ENCODE data around the gene WNK2.
A peak's percentile ranks its signal among the peaks of the same experiment; 100 is the strongest.
"Not testable (repeated sequence)": the region's sequence is repeated elsewhere in the genome, so short reads cannot be mapped to it uniquely, and the experiment has no call there.

The WNK2 gene

DNA sequence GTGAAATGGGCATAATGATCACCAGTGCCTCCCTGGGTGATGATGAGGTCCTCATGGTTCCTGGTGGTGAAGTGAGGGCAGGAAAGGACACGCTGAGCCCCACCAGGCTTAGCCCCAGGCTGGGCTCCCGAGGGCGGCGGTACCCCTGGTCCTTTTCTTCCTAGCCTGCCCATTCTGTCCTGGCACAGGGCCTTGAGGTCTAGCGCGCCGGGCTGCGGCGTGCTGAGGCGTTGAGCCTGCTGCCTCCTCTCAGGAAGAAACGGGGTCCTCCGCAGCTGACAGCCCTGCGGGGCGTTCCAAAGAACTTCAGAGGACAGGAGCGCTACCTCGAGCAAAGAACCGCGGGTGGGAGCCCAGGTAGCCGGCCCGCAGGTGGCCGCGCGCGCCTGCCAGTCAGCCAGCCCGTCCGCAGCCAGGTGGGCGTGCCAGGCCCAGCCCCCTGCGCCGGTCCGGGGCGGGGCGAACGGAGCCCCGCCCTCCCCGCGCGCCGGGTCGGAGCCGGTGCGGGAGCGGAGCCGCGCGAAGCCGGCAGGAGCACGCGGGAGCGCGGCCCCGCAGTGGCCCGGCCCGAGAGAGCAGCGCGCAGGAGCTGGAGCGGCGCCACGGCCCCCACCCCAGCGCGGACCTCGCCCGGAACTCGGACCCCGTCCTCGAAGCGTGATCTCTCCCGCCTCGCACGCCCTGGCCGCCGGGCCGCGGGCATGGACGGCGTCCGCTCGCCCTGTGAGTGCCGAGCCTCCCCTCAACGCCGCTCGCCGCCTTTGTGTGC is at the start of gene WNK2:
TSS of gene WNK2 (plus strand) at position 477 of the 769 bp plus-strand sequence. CDS start 791 bp downstream, outside the sequence.
- no peak for DNase-seq (ENCODE audit: low spot score)

DNA sequence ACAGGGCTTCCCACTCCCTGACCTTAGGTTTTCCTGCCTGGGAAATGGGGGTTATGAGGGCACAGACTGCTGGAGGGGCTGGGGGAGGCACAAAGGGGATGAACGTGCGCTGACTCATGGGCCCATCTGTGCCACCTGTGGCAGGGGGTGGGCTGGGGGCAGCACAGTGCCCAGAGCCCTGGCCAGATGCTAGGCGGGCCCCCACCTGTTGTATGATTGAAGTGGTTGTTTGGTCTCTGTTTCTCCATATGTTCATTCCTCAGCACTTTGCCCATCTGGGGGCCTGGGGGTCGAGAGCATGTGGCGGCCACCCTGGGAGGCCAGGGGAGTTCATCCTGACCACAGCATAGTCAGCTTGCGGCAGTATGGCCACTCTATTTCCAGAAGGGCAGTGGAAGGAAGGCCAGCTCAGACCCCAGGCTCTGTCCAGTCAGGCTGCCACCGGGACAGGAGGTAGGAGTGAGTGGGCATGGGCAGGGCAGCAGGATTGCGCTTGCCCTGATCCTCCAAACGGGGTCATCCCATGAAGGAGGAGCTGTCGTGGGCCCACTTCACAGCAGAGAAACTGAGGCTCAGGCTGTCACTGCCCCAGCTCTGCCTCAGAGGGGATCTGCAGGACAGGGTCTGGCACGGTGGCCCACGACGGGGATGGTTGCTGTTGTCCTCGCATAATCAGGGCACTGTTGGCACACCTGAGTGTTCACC is 49.0 kb upstream of the WNK2 start:
- no peak for DNase-seq (ENCODE audit: low spot score)

DNA sequence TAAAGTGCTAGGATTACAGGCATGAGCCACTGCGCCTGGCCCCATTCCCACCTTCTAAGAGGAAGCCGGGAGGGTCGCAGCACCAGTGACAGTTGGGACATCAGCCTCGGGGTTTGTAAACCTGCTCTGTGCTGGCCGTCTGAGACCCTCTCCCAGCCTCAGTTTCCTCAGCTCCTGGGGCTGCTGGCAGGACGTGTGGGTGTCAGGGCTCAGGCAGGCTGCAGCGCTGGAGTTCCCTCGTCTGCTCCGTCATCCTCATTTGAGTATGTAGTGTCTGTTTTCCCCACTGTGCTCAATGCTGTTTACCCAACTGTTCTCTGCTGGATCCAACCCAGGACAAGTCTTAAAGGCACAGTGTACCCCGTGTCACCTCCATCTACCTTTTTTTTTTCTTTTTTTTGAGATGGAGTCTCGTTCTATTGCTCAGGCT is 47.9 kb upstream of the WNK2 start:
- DNase-seq (ENCODE audit: low spot score): peak; percentile 59

DNA sequence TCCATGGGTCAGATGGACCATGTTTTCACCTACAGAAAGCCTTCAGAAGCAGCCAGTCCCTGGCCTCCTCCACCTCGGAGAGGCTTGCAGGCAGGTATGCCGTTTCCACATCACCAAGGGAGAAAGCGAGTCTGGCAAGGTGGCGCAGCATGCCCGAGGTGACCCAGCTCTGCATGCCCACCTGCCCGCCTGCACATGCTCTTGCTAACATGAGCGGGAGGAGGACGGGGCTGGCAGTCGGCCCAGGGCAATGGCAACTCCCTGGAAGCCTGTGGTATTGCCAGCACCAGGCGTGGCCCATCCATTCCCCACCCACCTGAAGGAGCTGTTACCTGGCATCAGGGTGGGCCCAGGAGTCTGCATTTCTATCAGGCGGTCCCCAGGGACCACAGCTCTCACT is 46.6 kb upstream of the WNK2 start:
- no peak for DNase-seq (ENCODE audit: low spot score)

DNA sequence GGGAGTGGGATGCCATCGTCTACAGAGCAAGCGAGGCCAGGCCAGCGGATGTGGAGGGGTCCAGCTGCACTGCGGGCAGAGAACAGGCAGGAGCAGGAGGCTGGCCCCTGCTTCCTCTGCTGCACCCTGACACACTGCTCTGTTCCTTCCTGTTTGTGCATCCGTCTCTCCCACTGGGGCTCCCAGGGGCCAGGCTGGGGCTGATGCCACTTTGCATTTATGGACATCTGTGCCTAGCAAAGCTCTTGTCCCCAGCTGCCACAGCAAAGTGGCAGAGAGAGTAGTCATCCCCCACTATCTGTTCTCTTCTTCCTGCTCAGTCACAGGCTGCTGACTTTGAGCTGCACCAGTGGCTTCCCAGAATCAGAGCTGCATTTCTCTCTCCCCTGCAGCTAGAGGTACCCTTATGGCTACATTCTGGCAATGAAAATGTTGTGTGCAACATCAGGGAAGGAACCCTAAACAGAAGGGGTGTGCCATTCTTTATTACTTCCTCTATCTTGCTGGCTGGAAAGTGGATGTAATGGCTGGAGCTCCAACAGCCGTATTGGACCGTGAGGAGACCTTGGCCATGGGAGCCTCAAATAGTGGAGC is 45.7 kb upstream of the WNK2 start:
- DNase-seq (ENCODE audit: low spot score): no peak

DNA sequence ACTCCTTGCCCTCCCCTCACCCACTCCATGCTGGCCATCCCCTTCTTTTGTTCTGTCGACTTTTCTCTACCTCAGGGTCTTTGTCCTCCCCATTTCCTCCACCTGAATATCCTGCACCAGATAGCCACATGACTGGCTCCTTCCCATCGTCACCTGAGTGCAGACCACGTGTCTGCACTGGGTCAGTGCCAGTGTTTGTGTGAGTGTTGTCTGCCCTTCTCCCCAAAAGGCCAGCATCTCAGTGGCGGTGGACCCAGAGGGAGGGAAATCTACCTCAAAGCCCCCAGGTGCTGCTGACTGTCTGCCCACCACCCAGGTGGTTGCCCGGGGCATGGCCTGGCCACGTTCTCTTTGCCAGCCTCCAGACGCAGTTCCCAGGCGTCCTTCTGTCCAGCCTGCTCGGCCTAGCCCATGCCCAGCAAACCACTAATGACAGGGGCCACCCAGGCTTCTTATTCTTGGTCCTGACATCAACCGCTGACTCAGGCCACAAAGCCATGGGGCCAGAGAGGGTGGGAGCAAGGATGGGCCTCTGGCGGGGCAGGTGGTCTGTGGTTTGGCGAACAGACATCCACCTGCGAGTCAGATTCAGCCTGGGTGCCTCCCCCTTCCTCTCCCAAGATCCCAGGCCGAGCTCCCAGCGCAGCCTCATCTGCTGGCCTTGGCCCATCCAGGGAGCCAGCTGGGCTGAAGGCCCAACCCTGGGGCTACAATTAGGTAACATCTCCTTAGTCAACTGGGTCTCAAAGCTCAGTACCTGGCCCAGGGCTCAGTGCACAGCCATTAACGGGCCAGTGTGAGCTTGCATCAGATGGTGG is 44.4 kb upstream of the WNK2 start:
- no peak for DNase-seq (ENCODE audit: low spot score)

DNA sequence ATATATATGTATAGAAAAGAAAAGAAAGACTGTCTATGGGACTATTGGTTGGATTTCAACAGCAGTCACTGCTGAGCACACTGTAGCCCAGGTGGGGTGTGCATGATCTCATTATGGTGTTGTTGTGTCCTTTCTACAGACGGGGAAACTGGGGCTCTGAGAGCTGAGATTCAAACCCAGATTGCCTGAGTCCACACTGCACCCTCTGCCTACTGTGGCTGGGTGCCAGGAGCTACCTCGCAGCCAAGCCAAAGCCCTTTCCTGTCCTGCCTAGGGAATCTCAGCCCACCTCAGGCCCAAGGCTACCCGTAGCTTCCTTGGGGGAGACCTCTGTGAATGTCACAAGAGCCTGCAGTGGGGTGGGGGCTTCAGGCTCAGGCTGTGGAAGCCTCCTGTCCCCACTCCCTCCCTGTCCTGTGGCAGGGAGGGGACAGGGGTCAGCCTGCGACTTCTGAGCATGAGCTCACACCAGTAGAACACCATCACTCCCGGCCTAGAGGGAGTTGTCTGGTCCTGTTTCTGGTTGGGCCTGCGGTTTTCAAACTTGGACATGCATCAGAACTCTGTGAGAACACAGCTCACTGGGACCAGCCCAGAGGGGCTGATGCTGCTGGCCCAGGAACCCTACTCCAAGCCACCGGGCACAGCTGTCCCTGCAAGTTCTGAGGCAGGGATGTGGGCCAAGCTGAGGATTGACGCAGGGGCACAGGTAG is 42.0 kb upstream of the WNK2 start:
- DNase-seq (ENCODE audit: low spot score): no peak

DNA sequence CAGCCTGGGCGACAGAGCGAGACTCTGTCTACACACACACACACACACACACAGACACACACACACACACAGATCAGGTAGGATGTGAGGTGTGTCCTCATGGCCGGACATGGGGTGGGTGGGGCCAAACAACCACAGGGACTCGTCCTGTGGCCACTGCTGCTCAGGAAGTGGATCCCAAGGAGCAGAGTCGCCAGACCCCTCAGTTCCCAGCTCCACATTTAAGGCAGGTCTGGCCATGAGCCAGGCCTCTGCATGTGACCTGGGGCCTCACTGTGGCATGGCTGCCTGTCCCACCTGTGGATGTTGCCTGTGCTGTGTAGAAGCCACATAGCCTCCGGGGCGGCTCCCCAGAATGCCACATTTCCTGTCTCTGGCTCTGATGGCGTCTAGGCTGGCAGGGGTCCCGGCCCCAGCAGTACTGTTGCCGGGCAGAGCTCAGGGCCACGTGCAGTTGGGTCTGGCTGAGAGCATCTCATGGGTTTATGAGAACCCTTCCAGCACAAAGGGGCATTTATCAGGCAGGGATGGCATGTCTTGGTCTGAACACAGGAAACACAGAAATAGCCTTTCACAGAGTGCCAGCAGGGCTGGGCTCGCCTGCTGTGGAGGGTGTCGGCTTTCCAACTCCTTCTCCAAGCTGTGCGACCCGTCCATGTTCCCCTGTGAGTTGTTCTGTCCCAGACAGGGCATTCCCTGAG is 40.0 kb upstream of the WNK2 start:
- DNase-seq (ENCODE audit: low spot score): no peak

DNA sequence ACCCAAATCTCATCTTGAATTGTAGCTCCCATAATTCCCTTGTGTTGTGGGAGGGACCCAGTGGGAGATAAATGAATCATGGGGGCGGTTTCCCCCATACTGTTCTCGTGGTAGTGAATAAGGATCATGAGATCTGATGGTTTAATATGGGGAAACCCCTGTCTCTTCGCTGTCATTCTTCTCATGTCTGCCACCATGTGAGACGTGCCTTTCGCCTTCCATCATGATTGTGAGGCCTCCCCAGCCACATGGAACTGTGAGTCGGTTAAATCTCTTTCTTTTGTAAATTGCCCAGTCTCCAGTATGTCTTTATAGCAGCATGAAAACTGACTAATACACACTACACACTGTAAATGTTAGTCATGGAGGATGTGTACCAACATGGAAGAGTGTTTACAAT is 37.2 kb upstream of the WNK2 start:
- not testable (repeated sequence) for DNase-seq (ENCODE audit: low spot score)

DNA sequence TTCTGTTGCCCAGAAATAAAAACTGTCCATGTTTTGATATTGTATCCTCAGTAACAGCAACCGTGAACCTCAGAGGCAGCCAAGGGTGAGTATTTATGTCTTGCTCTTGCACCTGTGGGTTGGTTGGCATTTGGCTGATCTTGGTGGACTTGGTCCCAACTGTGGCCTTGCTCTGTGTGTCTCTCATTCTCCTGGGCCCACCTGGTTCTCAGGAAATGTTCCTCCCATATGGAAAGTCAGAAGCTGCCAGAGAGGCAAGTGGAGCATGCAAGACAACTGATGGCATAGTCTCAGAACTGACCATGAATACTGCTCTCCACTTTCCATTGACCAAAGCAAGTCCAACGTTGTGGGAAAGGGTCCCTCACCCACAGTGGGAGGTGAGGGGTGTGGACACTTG is 36.3 kb upstream of the WNK2 start:
- no peak for DNase-seq (ENCODE audit: low spot score)

DNA sequence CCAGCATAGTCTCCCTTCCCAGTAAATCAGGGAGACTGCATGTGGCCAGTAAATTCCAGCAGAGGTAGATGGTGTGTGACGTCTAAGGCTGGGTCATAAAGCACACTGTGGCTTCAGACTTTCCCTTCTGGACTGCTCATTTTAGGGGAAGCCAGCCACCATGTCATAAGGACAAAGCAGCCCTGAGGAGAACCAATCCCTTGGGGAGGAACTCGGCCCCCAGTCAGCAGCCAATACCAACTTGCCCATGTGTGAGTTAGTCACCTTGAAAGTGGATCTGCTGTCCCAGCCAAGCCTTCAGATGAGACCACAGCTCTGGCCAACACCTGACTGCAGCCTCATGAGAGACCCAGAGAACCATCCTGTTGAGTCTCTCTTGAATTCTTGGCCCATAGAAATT is 35.2 kb upstream of the WNK2 start:
- DNase-seq (ENCODE audit: low spot score): no peak

DNA sequence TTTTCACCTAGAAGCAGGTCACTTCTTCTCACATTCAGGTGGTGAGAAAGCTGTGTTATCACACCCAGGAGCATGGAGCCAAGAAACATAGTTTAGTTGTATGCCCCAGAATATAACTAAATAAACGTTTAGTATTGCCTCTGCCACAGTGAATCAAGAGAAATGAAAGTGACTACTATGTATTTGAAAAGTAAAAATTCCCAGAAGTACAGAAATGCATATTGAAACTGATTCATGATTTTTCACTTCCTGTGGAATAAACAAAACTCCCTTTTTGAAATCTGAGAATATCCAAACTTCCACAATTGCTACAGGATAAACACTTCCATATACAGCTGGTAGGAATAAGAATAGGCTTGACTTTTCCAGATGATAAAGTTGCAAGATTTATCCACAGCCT is 34.6 kb upstream of the WNK2 start:
- DNase-seq (ENCODE audit: low spot score): no peak

DNA sequence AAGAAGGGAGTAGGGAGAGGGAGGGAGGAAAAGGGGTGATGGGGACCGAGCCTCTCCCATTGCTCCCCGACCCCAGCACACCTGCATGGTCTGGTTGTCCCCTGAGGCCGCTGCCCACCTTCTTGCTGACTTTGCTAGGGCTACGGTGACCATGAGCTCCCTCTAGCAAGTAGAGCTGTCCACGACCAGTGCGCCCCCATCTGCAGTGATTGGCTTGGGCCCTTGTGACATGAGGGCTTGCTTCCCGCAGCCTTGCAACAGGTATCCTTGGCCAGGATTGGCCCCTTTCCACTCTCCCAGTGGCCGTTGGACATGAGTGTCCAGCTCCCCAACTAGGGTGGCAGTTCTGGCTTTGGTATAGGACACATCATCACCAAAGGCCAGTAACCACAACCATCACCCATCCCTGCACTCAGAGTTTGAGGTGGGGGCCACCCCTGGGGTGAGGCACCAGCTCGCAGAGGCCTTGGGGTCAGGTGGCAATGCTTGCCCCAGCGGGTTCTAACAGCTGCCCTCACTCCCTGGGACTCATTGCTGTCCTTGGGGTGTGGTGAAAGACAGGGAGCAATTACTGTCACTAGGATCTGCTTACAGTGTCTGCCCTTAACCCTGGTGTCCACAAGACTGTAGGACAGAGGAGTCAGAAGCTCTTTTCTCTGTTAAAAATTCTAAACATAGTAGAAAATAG is 32.7 kb upstream of the WNK2 start:
- DNase-seq (ENCODE audit: low spot score): no peak

DNA sequence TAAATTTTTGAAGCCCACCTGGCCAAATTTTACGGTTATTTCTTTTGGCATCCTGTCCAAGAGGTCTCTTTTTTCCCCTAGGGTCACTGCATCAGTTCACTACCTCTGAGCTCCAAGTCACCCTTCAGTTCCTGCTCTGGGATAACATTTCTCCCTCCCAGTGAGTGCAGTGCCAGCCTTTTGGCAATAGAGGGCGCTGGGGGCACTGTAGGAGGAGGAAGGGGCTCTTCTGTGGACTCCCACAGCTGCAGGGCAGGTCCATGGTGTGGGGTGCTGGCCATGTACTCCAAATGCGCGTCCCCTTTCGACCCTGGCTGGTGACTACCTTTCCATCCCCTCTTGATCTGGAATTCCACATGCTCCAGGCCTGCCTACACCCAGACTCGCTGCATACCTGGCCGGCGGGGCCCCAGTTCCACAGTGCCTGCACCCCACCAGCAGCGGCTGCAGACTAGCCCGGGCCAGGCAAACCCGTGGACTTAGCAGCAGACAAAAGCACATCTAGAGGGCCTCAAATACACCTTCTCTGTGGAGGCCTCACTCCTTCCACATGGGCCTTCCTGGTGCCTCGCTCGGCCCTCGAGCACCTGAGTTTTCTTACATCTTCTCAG is 29.5 kb upstream of the WNK2 start:
- peak; percentile 40 for DNase-seq (ENCODE audit: low spot score)

DNA sequence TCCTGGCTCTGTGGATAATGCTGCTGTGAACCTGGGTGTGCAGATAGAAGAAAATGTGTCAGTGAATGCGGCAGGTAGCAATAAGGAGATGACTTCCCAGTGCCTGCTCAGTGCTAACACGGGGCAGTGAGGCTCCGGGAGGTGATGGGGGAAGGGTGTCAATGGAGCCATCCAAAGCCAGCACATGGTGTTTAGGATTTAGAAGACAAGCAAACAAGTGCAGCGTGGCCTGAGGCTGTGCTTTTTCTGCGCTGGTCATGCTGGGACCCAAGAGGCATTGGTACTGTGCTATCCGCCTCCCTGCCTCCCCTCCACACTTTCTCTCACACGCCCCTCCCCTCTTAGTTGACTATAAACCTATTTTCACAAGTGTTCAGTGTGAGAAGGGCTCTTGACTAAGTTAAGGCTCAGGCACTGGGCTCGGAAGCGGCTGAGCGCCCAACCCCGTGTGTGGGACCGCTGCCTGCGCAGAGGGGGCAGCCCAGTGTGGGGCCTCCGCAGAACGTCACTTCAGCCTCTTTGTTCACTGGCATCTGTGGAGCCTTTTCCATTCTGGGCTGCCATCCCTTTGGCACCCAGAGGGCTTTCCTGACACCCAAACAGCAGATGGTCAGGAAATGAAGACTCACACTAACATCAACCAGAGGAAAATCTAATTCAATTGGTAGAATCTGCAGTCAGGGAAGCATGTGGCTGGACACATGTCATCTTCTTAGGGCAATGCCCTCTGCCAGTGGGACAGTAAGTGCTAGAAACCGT is 28.0 kb upstream of the WNK2 start:
- DNase-seq (ENCODE audit: low spot score): no peak

DNA sequence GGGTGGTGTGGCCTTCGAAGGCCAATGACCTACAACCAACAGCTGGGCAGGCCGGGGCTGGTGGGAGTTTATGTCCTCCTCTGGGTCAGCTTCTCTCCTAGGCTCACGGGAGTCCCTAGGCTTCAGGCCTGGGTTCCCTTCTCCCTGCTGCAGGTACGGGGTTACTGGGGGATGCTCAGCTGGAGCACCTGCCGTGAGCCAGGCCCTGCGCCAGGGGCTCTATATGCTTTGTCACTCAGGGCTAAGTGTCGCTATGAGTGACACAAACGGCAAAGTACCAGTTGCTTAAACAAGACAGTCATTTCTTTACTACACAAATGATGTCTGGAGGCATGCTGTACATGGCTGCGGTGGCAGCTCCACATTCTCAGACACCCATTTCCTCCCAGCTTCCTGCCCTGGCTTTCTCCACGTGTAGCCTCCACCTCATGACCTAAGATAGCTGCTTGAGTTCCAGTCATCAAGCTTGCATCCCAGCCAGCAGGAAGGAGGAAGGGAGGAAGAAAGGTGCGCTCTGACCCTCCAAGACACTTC is 27.4 kb upstream of the WNK2 start:
- no peak for DNase-seq (ENCODE audit: low spot score)

DNA sequence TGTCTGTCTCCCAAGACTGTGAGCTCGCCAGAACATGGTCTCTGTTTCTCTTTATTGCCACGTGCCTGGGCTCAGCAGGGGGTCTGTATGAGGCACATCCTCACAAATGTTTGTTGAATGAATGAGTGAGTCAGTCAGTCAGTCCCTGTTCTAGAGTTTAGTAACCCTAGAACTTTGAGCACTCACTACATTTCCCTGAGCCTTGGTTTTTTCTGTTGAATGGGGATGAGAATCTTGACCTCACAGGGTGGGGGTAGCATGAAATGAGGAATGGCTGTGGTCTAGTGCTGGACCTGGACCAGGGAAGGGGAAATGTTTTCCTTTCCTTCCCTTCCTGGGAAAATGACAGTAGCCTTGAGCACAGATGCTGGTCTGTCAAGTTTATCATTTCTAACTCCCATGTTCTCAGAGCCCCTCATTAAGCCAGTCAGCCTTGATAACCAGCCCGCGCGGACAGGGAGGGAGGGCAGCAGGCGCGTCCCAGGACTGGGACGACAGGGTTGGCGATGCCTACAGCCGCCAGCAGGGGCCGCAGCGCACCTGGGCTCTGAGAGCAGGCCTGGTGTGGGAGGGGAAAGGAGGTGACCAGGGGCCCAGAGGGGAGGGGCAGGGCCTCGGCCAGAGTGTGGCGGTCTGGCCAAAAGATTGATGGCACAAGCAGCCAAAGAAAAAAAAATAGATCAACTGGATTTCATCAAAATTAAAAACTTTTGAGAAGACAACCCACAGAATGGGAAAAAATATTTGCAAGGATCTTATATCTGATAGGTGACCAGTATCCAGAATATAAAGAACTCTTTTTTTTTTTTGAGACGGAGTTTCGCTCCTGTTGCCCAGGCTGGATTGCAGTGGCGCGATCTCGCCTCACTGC is 24.1 kb upstream of the WNK2 start:
- DNase-seq (ENCODE audit: low spot score): peak; percentile 85
